H1 (cell line): ENCODE measurements around the gene NME3. TPM values are rescaled to one million over a fixed set of nuclear protein-coding genes. Genes with fewer than 3 reads are reported as not detected.
A peak's percentile ranks its signal among the peaks of the same experiment; 100 is the strongest.

Experiments
- CTCF ChIA-PET: fragments of 300-600 bp; sonication (Branson Sonifier 250); formaldehyde crosslinking; loops from one replicate; lab custom pipeline; 2021; ENCODE audit not compliant: partially characterized antibody; lab: Charles Lee
- POLR2A ChIA-PET: fragments of 300-600 bp; sonication (Branson Sonifier 250); formaldehyde crosslinking; loops from one replicate; lab custom pipeline; 2021; ENCODE audit warnings: inconsistent platforms; ENCODE audit not compliant: partially characterized antibody; lab: Charles Lee
- DNase-seq, 2 experiments: peaks; one replicate each; pipeline versions ENCODE4 v3.0.0 to v3.0.0-alpha.2; 2010 to 2022; ENCODE audit warnings: low spot score in 2 of 2, low read depth in 1 of 2, mixed read lengths in 1 of 2
- FAIRE-seq: peaks from 2 replicates; lab custom pipeline; 2011; peaks lifted over from hg19 to GRCh38; lab: Jason Lieb, UNC
- H2AFZ ChIP-seq: 2 replicates; pipeline ENCODE4 v1.8.1; 2012; ENCODE audit warnings: low read length, inconsistent platforms
- H2AK5ac ChIP-seq: 2 replicates; pipeline ENCODE4 v1.6.1; 2013; ENCODE audit warnings: low read depth, low read length
- H2BK120ac ChIP-seq: replicated peaks from 2 replicates; pipeline ENCODE3; 2013; ENCODE audit warnings: low read depth, low read length, inconsistent platforms
- H2BK12ac ChIP-seq: 2 replicates; pipeline ENCODE4 v1.6.1; 2013; ENCODE audit warnings: low read depth, low read length
- H2BK15ac ChIP-seq: 2 replicates; pipeline ENCODE4 v1.6.1; 2013; ENCODE audit warnings: low read length
- H2BK20ac ChIP-seq: 2 replicates; pipeline ENCODE4 v1.6.1; 2013; ENCODE audit warnings: low read length
- H2BK5ac ChIP-seq: 2 replicates; pipeline ENCODE4 v1.6.1; 2013; ENCODE audit warnings: low read depth, low read length
- H3K14ac ChIP-seq: 2 replicates; pipeline ENCODE4 v1.6.1; 2013; ENCODE audit warnings: inconsistent platforms; ENCODE audit not compliant: insufficient read length
- H3K18ac ChIP-seq: 2 replicates; pipeline ENCODE4 v1.6.1; 2013; ENCODE audit warnings: low read length; ENCODE audit errors: extremely low read depth
- H3K23ac ChIP-seq: 2 replicates; pipeline ENCODE4 v1.6.1; 2013; ENCODE audit warnings: inconsistent platforms; ENCODE audit not compliant: insufficient read length
- H3K23me2 ChIP-seq: 2 replicates; pipeline ENCODE4 v1.6.1; 2013; ENCODE audit warnings: low read depth, low read length
- H3K27ac ChIP-seq: 2 replicates; pipeline ENCODE4 v1.6.1; 2011; ENCODE audit warnings: low read depth, low read length, inconsistent platforms
- H3K27me3 ChIP-seq, 4 experiments: replicated peaks in 1 of 4; 1 replicate in 1 of 4; 2 replicates in 3 of 4; pipeline versions ENCODE4 v1.6.1 to v1.8.1; 2011 to 2013; ENCODE audit warnings: low read length in 3 of 4, mild to moderate bottlenecking in 3 of 4, inconsistent platforms in 2 of 4, mixed read lengths in 2 of 4, moderate library complexity in 1 of 4; ENCODE audit not compliant: control insufficient read depth in 3 of 4, insufficient read depth in 3 of 4; ENCODE audit errors: extremely low read depth in 1 of 4
- H3K36me3 ChIP-seq, 4 experiments: 2 replicates each; pipeline versions ENCODE4 v1.6.1 to v1.8.1; 2011 to 2013; ENCODE audit warnings: mild to moderate bottlenecking in 4 of 4, low read length in 3 of 4, moderate library complexity in 2 of 4, control low read depth in 1 of 4, inconsistent platforms in 1 of 4; ENCODE audit not compliant: insufficient read depth in 4 of 4, control insufficient read depth in 2 of 4
- H3K4ac ChIP-seq: replicated peaks from 2 replicates; pipeline ENCODE3; 2013; ENCODE audit warnings: low read length, low read depth, mixed read lengths, inconsistent platforms; ENCODE audit not compliant: insufficient read length
- H3K4me1 ChIP-seq, 4 experiments: replicated peaks in 1 of 4; 1 replicate in 1 of 4; 2 replicates in 3 of 4; pipeline versions ENCODE4 v1.6.1 to v1.8.1; 2011 to 2013; ENCODE audit warnings: low read length in 3 of 4, inconsistent platforms in 2 of 4, mixed read lengths in 1 of 4; ENCODE audit not compliant: insufficient read depth in 4 of 4, control insufficient read depth in 3 of 4
- H3K4me2 ChIP-seq, 2 experiments: 2 replicates each; pipeline versions ENCODE4 v1.6.1 to v1.8.1; 2011 to 2013; ENCODE audit warnings: low read depth in 2 of 2, low read length in 2 of 2, control low read depth in 1 of 2, inconsistent platforms in 1 of 2, mild to moderate bottlenecking in 1 of 2; ENCODE audit not compliant: insufficient read depth in 1 of 2
- H3K4me3 ChIP-seq, 4 experiments: fragments of 200-600, 300-600 bp in 1 of 4; sonication (generic), shearing (Covaris generic), sonication (Bioruptor Twin) in 1 of 4; 2 replicates each; pipeline versions ENCODE4 v1.5.1 to v1.8.1; 2011 to 2016; ENCODE audit warnings: low read length in 4 of 4, low read depth in 3 of 4, control low read depth in 2 of 4, inconsistent platforms in 2 of 4, mild to moderate bottlenecking in 2 of 4, mixed read lengths in 1 of 4, moderate library complexity in 1 of 4; ENCODE audit not compliant: insufficient read depth in 2 of 4; ENCODE audit errors: extremely low read depth in 1 of 4
- H3K56ac ChIP-seq: replicated peaks from 2 replicates; pipeline ENCODE3; 2013; ENCODE audit warnings: low read depth, mild to moderate bottlenecking, mixed read lengths, low read length, inconsistent platforms; ENCODE audit not compliant: insufficient read length
- H3K79me1 ChIP-seq: 2 replicates; pipeline ENCODE4 v1.6.1; 2013; ENCODE audit warnings: low read depth, low read length, control low read depth
- H3K79me2 ChIP-seq, 2 experiments: 2 replicates each; pipeline versions ENCODE4 v1.6.1 to v1.8.1; 2012 to 2013; ENCODE audit warnings: low read length in 2 of 2, mild to moderate bottlenecking in 2 of 2, inconsistent platforms in 1 of 2; ENCODE audit not compliant: insufficient read depth in 2 of 2, control insufficient read depth in 1 of 2
- H3K9ac ChIP-seq, 4 experiments: replicated peaks in 1 of 4; 1 replicate in 1 of 4; 2 replicates in 3 of 4; pipeline versions ENCODE4 v1.6.1 to v1.8.1; 2011 to 2013; ENCODE audit warnings: low read depth in 3 of 4, low read length in 3 of 4, control low read depth in 2 of 4, mild to moderate bottlenecking in 2 of 4, moderate library complexity in 2 of 4, inconsistent platforms in 1 of 4; ENCODE audit errors: extremely low read depth in 1 of 4
- H3K9me3 ChIP-seq, 2 experiments: 2 replicates each; pipeline versions ENCODE4 v1.6.1 to v1.8.1; 2012 to 2013; ENCODE audit warnings: mild to moderate bottlenecking in 2 of 2, moderate library complexity in 2 of 2, control low read depth in 1 of 2, inconsistent platforms in 1 of 2, low read depth in 1 of 2, low read length in 1 of 2, mixed read lengths in 1 of 2; ENCODE audit not compliant: insufficient read depth in 2 of 2
- H4K20me1 ChIP-seq, 2 experiments: replicated peaks in 1 of 2; 2 replicates each; pipeline versions ENCODE3 to v1.8.1; 2011 to 2013; ENCODE audit warnings: inconsistent platforms in 2 of 2, low read length in 2 of 2, mild to moderate bottlenecking in 1 of 2; ENCODE audit not compliant: insufficient read depth in 2 of 2, control insufficient read depth in 1 of 2
- H4K5ac ChIP-seq: 2 replicates; pipeline ENCODE4 v1.6.1; 2013; ENCODE audit warnings: low read length, low read depth, mixed read lengths, inconsistent platforms; ENCODE audit not compliant: insufficient read length
- H4K8ac ChIP-seq: 2 replicates; pipeline ENCODE4 v1.8.0; 2013; ENCODE audit warnings: mild to moderate bottlenecking, moderate library complexity, low read length, inconsistent platforms; ENCODE audit not compliant: insufficient read depth; ENCODE audit errors: extremely low read depth
- H4K91ac ChIP-seq: replicated peaks from 2 replicates; pipeline ENCODE3; 2013; ENCODE audit warnings: low read length, mixed read lengths, inconsistent platforms; ENCODE audit not compliant: insufficient read length
- EP300 ChIP-seq, 2 experiments: IDR thresholded peaks; 1 replicate in 1 of 2; 2 replicates in 1 of 2; pipeline ENCODE4 v1.6.1; 2011 to 2012; ENCODE audit warnings: low read depth in 2 of 2, low read length in 2 of 2, mild to moderate bottlenecking in 2 of 2, borderline replicate concordance in 1 of 2, inconsistent platforms in 1 of 2, moderate library complexity in 1 of 2
- JUND ChIP-seq: IDR thresholded peaks from 2 replicates; pipeline ENCODE4 v1.6.1; 2011; ENCODE audit warnings: mild to moderate bottlenecking, improper control_type of control experiment, low read length
- POLR2A ChIP-seq, 2 experiments: IDR thresholded peaks; 1 replicate in 1 of 2; 2 replicates in 1 of 2; pipeline ENCODE4 v1.6.1; 2011; ENCODE audit warnings: low read depth in 2 of 2, low read length in 2 of 2, mild to moderate bottlenecking in 2 of 2; ENCODE audit errors: control extremely low read depth in 1 of 2
- POLR2AphosphoS5 ChIP-seq: IDR thresholded peaks from 2 replicates; pipeline ENCODE4 v1.6.1; 2011; ENCODE audit warnings: low read depth, low read length
- RNF2 ChIP-seq: fragments of 200-900, 300-1000 bp; sonication (generic); IDR thresholded peaks from 2 replicates; pipeline ENCODE4 v1.7.1; 2016; ENCODE audit warnings: borderline replicate concordance, low read depth, mild to moderate bottlenecking, antibody characterized with exemption, low read length; ENCODE audit not compliant: poor library complexity, severe bottlenecking; ENCODE audit errors: missing control alignments
- SUZ12 ChIP-seq: fragments of 200-600 bp; sonication (generic); IDR thresholded peaks from 2 replicates; pipeline ENCODE4 v1.6.1; 2012; ENCODE audit warnings: mild to moderate bottlenecking, inconsistent platforms, low read length, moderate library complexity, mixed read lengths
- TAF7 ChIP-seq: optimal IDR thresholded peaks from 2 replicates; pipeline ENCODE3; 2011; ENCODE audit warnings: low read depth, mild to moderate bottlenecking, inconsistent platforms, low read length, moderate library complexity, borderline replicate concordance
- ZNF274 ChIP-seq: IDR thresholded peaks from 2 replicates; pipeline ENCODE4 v1.7.0; 2012; ENCODE audit warnings: low read length, borderline replicate concordance; ENCODE audit errors: extremely low read depth
- WGBS, 2 experiments: shearing (Covaris generic) in 1 of 2; methylation state at CpG; one replicate each; pipeline versions ENCODE4 v1.1.6 to v1.1.7; 2013 to 2015; ENCODE audit warnings: low lambda C conversion rate in 2 of 2, mixed read lengths in 2 of 2, inconsistent platforms in 1 of 2, low coverage in 1 of 2, missing lambda C conversion rate in 1 of 2; ENCODE audit not compliant: insufficient replicate concordance in 2 of 2, insufficient coverage in 1 of 2, insufficient read length in 1 of 2; ENCODE audit errors: extremely low coverage in 1 of 2, missing lambda C conversion rate in 1 of 2; 5-methylcytosine and 5-hydroxymethylcytosine counted together
- polyA plus RNA-seq, 7 experiments: library from polyadenylated mRNA; depleted of rRNA in 3 of 7; stranded (reverse) in 5 of 7; unstranded in 2 of 7; fragments of >200 nt in 5 of 7; fragments of 200-250 nt in 2 of 7; gene quantifications; 1 replicate in 5 of 7; 2 replicates in 1 of 7; 4 replicates in 1 of 7; pipeline versions ENCODE4 v1.2.1 to v1.2.3, GENCODE V29; 2011 to 2013; ENCODE audit warnings: missing spikeins in 2 of 7, mixed read lengths in 2 of 7
- total RNA-seq: library from RNA; stranded (reverse); fragmentation: NEBNext Ultra II Directional; extraction: Animal tissue kit (Norgen Biotek cat#: 25700); gene quantifications from 2 replicates; pipeline ENCODE4 v1.2.1, GENCODE V29; 2021

NME3 gene
- total and polyA plus RNA-seq, 2 of the 8 experiments (the other 6 are each of a cell fraction or from before 2014, with no cell fraction given) = 72.5 to 163 TPM

GRCh38 chr16:1775846-1776671 is 4.7 kb upstream of the NME3 start:
- Histone ChIP-seq H3K14ac (no peak overlapping the region), H3K27me3 (no peaks in the 10 kb centered on the region), H2BK20ac (no peak overlapping the region), H3K79me1 (peaks cover 7% of the 10 kb centered on the region), H4K8ac (0 out of 2 replicates have a peak overlapping the region, but pooled peaks have one; percentile 20), H3K36me3 (peaks cover 0 to 23% (median 9%) of the 10 kb centered on the region in 4 experiments; a peak in 5 of 8 replicates), H4K20me1 (peaks cover 0 to 29% of the 10 kb centered on the region in 2 experiments), H3K9me3 (no peaks in the 10 kb centered on the region), H3K4me2 (no peak overlapping the region), H4K5ac (no peak overlapping the region), H3K27ac (no peak overlapping the region), H3K9ac (no peak overlapping the region), H2AK5ac (no peak overlapping the region), H2BK12ac (no peak overlapping the region), H3K4me3 (no peak overlapping the region), H2BK15ac (no peak overlapping the region), H3K56ac (no peak overlapping the region), H3K79me2 (peaks cover 0 to 15% of the 10 kb centered on the region in 2 experiments; a peak in 1 of 4 replicates), H3K4me1 (peaks cover 0 to 7% (median 5%) of the 10 kb centered on the region in 4 experiments; a peak in 5 of 7 replicates), H3K4ac (no peak overlapping the region)
- DNase-seq = no peak
- WGBS, 2 experiments = 88% methylated on average over 12 of the region's 28 CpGs; no CpG with 5 or more reads in 1 of the 2 experiments
- POLR2A ChIA-PET = interaction anchor here (0.6 to 13.5 kb wide), 9 partner anchors 4 to 1356 kb away, joined by 3 to 246 read pairs (median 3); partner anchors contain the start of genes EME2, MRPS34, NME3 and NUBP2
- TF ChIP-seq SUZ12 (no peak), POLR2AphosphoS5 (peak; percentile 43; the same call in 1 of the 2 replicates), RNF2 (no peak), EP300 (IDR thresholded peaks at IDR 0.05; ENCODE audit: borderline replicate concordance in 1 of 2, low read depth in 2 of 2, low read length in 2 of 2) (no peak), TAF7 (no peak), JUND (no peak), ZNF274 (no peak), POLR2A (IDR thresholded peaks at IDR 0.05; ENCODE audit: control extremely low read depth in 1 of 2, low read depth in 2 of 2, low read length in 2 of 2) (peak in 1 of 2 experiments; percentile 7; a peak in 1 of 3 replicates)
- TF ChIP-seq, all 59 proteins: peak for 2
- Histone ChIP-seq H3K18ac (no peak overlapping the region), H3K23me2 (peaks cover 9% of the 10 kb centered on the region), H4K91ac (no peak overlapping the region), H2BK5ac (no peak overlapping the region), H2AFZ (no peak overlapping the region), H2BK120ac (no peak overlapping the region), H3K23ac (no peak overlapping the region)
- FAIRE-seq = no peak
- CTCF ChIA-PET = interaction anchor here (1.1 to 2.3 kb wide), 2 partner anchors 7 to 12 kb away, joined by 5 to 7 read pairs; partner anchors contain the start of genes NUBP2 and SPSB3
